GM20431 (cell line): Measurements from ENCODE around the gene NF1.

Source experiments
- in situ Hi-C: fragments of 300-500 bp; cut with MseI, MboI; formaldehyde crosslinking; loops from one replicate; pipeline ENCODE4 v1.15.0; 2020; ENCODE audit warnings: low sequenced_read_pairs; ENCODE audit not compliant: unreplicated experiment

The NF1 gene

GRCh38 chr17:31391496-31391949 lies 296.7 kb downstream of the NF1 start, which contains the start of gene RAB11FIP4:
Gene RAB11FIP4 (plus strand): TSS chr17:31391675. CDS start chr17:31391853, 178 bp downstream.
- in situ Hi-C loops = no loop called here

GRCh38 chr17:31392002-31392855 lies 297.5 kb downstream of the NF1 start:
- in situ Hi-C loops = no loop called here

GRCh38 chr17:31392856-31393748 lies 298.3 kb downstream of the NF1 start:
- in situ Hi-C loops = no loop called here

GRCh38 chr17:31393749-31394146 lies 299.0 kb downstream of the NF1 start:
- in situ Hi-C loops = no loop called here

- in situ Hi-C loops = no loop called here
Measured at GRCh38 chr17:31394544-31394943, 299.8 kb downstream of the NF1 start.

GRCh38 chr17:31397256-31397939 lies 302.6 kb downstream of the NF1 start:
- in situ Hi-C loops = no loop called here

- in situ Hi-C loops = no loop called here
Measured at GRCh38 chr17:31398381-31399311, 303.9 kb downstream of the NF1 start.

- in situ Hi-C loops = no loop called here
Measured at GRCh38 chr17:31400481-31400950, 305.7 kb downstream of the NF1 start.

- in situ Hi-C loops = no loop called here
Measured at GRCh38 chr17:31401456-31402254, 306.9 kb downstream of the NF1 start.

GRCh38 chr17:31404028-31404949 lies 309.5 kb downstream of the NF1 start:
- in situ Hi-C loops = no loop called here

GRCh38 chr17:31405890-31406371 lies 311.2 kb downstream of the NF1 start:
- in situ Hi-C loops = no loop called here

GRCh38 chr17:31408586-31408985 lies 313.8 kb downstream of the NF1 start:
- in situ Hi-C loops = no loop called here

GRCh38 chr17:31411707-31412285 lies 317.0 kb downstream of the NF1 start:
- in situ Hi-C loops = no loop called here

- in situ Hi-C loops = no loop called here
Measured at GRCh38 chr17:31412511-31412910, 317.7 kb downstream of the NF1 start.

- in situ Hi-C loops = no loop called here
Measured at GRCh38 chr17:31413081-31413799, 318.5 kb downstream of the NF1 start.

GRCh38 chr17:31413874-31414549 lies 319.2 kb downstream of the NF1 start:
- in situ Hi-C loops = no loop called here
